HG03521 (cell line): ENCODE data around the gene NDFIP2.
"Not testable (repeated sequence)": the region's sequence is repeated elsewhere in the genome, so short reads cannot be mapped to it uniquely, and the experiment has no call there.

Experiments
- ATAC-seq: cut with Tn5 transposase; IDR thresholded peaks from one replicate; pipeline ENCODE4 v1.9.1; 2021; ENCODE audit warnings: mild to moderate bottlenecking, moderate library complexity; ENCODE audit not compliant: unreplicated experiment

The NDFIP2 gene

GRCh38 chr13:79530270-79530669, 49.3 kb downstream of the NDFIP2 start:
- ATAC-seq = no peak

GRCh38 chr13:79531542-79532254, 50.7 kb downstream of the NDFIP2 start:
- no peak for ATAC-seq

DNA sequence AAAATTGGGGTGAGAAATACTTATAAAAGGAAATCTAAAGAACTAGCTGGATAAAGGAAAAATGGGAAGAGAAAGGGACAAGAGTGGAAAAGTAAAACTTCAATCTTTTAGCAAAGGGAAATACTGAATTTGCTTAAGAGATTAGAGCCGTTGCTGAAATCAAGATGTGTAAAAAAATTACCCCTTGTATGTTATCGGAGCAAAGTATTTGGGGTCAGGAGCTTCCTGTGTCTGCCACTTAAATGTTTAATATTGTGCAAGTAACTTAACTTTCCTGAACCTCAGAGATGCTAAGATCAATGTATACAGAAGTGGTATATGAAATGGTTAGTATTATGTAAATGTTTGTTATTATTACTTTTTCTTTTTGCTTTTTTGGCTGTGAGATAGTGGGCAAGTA, 51.6 kb downstream of the NDFIP2 start:
- no peak for ATAC-seq

DNA sequence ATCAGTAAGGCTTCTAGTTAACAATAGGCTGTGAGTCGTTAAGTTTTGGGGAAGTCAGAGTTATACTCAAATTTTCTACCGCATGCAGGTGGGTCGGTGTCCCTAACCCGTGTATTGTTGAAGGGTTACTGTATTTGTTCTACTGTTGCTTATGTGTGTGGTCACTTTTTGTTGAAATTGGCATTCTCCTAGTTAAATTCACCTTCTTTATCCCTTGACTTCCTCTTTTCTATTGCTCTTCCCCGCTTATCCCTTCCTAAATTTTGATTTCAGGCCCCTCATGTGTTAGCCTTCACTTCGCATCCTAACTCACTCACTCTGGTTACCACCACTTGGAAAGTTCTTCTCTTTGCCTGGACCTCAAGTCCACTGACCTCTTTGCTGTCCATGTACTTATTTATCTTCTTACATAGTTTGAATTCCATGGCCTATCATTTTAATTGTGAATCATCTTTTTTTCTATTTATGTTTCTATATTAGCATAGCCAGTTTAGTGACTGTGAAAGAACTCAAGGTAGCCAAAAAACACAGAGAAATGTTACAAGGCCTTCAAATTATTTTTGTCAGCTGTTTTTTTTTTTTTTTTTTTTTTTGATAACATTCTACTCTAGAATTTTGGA, 52.9 kb downstream of the NDFIP2 start:
- no peak for ATAC-seq

DNA sequence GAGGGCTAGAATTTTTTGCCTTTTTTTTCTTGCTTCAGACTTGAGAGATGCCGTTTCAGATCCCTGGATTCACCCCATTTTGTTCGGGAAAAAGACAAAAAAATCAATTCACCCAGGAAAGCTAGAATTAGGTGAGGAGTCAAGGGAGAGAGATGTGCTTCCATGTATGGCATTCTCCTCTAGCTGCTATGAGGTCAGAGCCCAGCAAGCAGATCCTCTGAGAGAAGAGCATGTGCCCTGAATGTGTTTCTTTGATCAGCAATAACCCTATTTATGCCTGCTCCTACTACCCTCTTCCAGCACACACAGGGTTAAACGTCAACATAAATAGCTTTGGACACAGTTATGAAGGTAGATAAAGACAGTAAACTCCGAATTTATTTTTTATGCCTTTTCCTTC, 53.6 kb downstream of the NDFIP2 start:
- ATAC-seq = no peak

DNA sequence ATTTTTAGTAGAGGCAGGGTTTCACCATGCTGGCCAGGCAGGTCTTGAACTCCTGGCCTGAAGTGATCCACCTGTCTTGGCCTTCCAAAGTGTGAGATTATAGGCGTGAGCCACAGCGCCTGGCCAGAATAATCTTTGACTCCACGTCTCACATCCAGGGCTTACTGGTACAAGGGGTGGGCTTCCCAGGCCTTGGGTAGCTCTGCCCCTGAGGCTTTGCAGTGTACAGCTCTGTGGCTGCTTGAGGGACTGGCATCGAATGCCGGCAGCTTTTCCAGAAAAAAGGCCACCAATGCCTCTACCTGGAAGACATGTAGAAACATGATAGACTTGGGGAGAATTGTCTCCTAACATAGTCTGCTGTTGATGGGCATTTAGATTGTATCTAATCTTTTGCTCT, 57.8 kb downstream of the NDFIP2 start:
- ATAC-seq = no peak

- ATAC-seq = no peak
Measured at GRCh38 chr13:79540504-79540903, 59.5 kb downstream of the NDFIP2 start.

DNA sequence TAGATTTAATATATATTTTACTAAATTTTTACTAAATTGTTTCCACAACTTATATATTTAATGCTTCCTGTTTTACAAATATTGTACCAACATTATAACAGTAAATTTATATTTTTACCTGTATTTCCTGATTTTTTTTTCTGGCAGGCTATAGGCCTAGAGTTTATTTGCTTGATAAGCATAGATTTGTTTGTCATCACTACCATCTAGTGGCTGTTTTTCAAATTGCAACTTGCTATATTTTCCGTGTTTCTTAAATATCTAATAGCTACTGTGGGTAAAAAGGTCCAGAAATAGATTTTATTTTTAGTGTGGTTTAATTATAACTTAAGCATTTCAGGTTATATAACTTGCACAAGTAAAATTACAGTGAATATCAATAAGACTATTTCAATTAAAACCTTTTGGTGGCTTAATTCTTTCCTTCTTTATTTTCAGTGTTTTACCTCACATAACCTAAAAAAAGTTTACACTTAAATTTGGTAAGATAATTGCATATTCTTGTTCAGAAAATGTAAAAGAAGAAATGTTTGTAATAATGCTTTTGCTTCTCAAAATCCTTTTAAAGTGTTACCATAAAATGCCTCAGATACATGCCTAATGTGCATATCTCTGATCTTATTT, 60.6 kb downstream of the NDFIP2 start:
- ATAC-seq = peak; percentile 53

GRCh38 chr13:79543883-79544282, 62.9 kb downstream of the NDFIP2 start:
- ATAC-seq = no peak

DNA sequence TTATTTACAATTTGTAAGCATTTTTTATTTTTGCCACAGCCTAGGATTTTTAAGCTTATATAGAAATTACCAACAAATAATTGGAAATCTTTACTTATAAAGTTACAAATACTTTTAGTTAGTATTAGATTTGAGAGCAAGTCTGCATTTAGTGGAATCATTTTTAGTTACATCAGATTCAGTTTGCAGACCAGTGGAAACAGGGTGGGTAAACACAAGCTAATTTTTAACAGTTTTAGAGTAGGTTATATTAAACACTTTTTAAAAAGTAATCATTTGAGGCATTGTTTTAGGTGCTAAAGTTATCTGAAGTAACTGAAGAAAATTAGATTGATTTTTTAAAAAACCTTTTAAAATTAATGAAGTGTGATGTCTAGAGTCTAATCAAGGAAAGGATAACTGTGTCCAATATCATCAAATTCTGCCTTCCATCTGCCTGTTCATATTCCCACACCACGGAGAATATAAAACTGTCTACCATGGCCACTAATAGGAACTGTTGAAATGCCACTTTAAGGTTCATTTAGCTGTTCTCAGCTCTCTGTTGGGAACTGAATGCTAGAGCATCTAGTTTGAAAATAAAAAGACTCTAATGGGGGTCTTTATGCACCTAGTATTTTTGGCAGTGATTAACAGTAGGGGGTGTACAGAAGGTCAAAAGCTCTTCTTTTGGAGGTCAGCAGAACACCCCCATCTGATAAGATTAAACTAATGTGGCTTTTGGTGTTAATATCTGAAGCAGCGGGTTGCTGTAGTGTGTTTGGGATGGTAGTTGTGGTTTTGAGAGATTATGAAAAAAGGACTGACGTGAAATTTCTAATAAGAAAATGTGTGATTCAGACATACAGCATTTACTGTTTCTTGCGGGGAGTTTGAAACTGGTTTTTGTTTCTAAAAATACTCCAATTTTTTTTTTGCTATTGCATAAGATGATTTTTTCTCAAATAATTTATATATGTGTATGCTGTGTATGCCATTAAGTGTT, 66.5 kb downstream of the NDFIP2 start:
- ATAC-seq = no peak

DNA sequence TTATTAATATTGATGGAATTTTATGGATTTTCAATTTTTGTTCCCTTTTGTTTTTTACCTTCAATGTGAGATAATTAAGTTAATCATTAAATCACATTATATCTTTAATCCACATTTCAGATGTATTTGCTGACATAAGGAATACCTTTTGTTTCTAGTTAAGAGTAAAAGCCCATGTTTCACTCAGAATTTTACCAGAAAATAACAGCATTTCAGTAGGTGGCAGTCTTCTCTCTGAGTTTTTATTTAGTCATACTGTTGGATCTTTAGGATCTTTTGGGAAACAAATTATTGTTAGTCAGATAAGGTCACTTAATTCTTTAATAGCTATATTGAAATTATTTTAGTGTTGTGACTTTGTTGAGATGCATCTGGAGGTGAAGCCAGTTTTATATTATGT, 67.9 kb downstream of the NDFIP2 start:
- no peak for ATAC-seq

DNA sequence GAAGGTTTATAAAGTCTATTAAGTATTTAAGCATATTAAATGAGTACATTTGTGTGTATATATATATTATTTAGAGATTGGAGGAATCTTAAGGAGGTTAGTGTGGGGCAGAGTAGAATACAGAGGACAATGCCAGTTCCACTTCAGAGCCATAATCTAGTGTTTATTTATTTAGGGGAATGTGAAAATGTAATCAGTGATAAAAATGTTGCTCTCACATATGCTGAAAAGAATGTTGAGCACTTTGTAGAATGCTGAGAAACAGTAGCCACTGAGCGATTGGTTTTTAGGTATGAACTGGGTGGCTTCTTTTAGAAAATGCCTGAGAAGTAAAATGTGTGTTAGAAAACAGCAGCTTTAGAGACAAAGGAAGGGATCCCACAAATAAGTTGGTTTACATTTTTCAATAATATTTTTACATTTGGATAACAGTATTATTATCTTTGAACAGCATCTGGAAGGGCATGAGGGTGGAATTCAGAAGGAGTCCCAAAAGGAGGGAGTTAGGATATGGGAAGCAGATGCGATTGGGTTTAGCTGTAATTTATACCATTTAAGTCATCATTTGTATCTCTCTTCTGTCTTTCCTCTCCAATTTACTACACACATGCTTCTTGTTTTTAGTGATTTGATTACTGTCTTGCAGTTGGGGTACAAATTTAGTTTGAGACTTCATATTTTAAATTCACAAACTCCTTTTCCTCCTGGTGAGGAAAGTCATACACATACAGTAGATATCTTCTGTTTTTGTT, 68.6 kb downstream of the NDFIP2 start:
- ATAC-seq = no peak

DNA sequence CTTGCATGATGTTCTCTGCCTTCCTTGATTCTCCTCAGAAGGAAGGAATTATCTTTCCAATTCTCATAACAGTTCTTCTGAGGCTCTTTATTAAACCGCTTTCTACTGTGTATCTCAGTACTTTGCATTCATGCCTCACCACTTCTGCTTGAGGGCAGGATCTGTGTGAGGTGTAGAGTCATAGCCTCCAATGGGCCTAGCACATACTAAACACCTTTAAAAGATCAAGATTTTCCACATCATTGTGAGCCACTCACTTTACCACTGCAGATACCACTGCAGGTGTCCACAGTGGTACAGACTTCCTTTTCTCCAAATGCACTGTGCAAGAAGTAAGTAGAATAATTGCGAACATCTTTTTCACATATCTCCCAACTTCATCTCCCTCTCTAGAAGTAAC, 76.7 kb downstream of the NDFIP2 start:
- ATAC-seq = no peak

- ATAC-seq = no peak
Measured at GRCh38 chr13:79560954-79561353, 80.0 kb downstream of the NDFIP2 start.

DNA sequence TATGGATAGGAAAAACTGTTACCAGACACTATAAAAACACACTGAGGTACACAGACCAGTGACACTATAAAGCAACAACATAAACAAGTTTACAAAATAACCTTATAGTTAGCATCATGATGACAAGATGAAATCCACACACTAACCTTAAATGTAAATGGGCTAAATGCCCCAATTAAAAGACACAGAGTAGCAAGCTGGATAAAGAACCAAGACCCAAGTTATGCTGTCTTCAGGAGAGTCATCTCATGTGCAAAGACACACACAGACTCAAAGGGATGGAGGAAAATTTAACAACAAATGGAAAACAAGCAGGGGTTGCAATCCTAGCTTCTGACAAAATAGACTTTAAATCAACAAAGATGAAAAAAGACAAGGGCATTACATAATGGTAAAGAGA, 81.6 kb downstream of the NDFIP2 start:
- ATAC-seq = no peak

GRCh38 chr13:79566118-79566517, 85.2 kb downstream of the NDFIP2 start:
- ATAC-seq = no peak

- no peak for ATAC-seq
Measured at GRCh38 chr13:79571147-79571546, 90.2 kb downstream of the NDFIP2 start.

DNA sequence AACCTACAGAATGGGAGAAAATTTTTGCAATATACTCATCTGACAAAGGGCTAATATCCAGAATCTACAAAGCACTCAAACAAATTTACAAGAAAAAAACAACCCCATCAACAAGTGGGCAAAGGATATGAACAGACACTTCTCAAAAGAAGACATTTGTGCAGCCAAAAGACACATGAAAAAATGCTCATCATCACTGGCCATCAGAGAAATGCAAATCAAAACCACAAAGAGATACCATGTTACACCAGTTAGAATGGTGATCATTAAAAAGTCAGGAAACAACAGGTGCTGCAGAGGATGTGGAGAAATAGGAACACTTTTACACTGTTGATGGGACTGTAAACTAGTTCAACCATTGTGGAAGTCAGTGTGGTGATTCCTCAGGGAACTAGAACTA, 92.9 kb downstream of the NDFIP2 start:
- not testable (repeated sequence) for ATAC-seq

DNA sequence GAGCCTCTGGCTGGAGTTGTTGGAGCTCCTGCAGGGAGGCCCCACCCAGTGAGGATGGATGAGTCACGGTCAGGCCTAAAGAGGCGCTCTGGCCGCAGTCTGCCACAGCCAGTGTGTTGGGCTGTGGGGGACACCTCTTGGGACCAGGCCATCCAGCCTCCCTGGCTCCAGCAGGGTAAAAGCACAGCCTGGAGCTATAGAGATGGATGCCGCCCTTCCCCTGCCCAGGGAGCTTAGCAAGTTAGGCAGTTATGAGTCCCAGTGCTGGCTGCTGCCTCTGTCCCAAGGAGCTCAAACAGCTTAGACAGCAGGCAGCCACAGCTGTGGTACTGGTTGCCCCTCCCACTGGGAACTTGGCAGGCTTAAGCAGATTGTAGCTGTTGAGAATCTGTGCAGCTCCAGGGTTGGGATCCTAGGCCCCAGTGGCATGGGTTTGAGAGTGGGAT, 100.9 kb downstream of the NDFIP2 start:
- no peak for ATAC-seq

GRCh38 chr13:79582896-79583295, 101.9 kb downstream of the NDFIP2 start:
- ATAC-seq = no peak
